ENCODE results near the gene MT1F.
"Not testable (repeated sequence)": the region's sequence is repeated elsewhere in the genome, so short reads cannot be mapped to it uniquely, and the experiment has no call there.

Gene MT1F

DNA sequence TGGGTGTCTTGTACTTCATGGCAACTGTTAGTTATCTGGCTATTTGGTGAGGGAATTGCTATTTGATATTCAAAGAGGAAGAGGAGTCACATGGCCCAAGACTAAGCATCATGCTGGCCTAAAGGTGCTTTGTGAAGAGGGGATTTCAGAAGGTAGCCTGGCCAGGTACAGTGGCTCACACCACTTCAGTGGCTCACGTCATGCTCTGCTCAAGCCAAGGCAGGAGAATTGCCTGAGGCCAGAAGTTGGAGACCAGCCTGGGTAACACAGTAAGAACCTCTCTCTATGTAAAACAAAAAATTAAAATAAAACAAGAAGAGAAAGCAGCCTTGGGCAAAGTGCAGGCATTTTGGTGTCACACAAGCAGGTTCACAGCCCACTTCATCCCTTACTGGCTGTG lies 12.4 kb upstream of the MT1F start:
- DNase-seq (ENCODE audit: low read depth, low spot score) = no peak

- no peak for DNase-seq (ENCODE audit: low read depth, low spot score)
Measured at GRCh38 chr16:56645838-56646237, 11.9 kb upstream of the MT1F start.

GRCh38 chr16:56647641-56648431 lies 9.9 kb upstream of the MT1F start:
- DNase-seq (ENCODE audit: low read depth, low spot score) = no peak

GRCh38 chr16:56649271-56649670 lies 8.5 kb upstream of the MT1F start:
- DNase-seq (ENCODE audit: low read depth, low spot score) = no peak

DNA sequence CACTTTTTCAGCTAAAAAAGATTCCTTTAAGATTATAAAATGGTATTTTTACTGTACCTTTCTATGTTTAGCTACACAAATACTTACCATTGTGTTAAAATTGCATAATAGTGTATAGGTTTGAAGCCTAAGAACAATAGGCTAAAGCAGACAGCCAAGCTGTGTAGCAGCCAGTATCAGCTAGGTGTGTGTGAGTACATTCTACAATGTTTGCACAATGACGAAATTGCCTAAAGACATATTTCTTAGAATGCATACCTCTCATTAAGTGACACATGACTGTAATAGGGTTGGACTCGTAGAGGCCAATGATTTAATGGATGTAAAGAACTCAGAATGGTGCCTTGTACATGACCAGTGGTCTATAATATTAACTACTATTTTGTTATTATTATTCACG lies 7.9 kb upstream of the MT1F start:
- no peak for DNase-seq (ENCODE audit: low read depth, low spot score)

- no peak for DNase-seq (ENCODE audit: low read depth, low spot score)
Measured at GRCh38 chr16:56651586-56651985, 6.2 kb upstream of the MT1F start, which contains the start of gene MT1B. MT1B (plus strand) TSS chr16:56651886; CDS start chr16:56651954, 68 bp downstream.

GRCh38 chr16:56652600-56652999 lies 5.2 kb upstream of the MT1F start:
- no peak for DNase-seq (ENCODE audit: low read depth, low spot score)

DNA sequence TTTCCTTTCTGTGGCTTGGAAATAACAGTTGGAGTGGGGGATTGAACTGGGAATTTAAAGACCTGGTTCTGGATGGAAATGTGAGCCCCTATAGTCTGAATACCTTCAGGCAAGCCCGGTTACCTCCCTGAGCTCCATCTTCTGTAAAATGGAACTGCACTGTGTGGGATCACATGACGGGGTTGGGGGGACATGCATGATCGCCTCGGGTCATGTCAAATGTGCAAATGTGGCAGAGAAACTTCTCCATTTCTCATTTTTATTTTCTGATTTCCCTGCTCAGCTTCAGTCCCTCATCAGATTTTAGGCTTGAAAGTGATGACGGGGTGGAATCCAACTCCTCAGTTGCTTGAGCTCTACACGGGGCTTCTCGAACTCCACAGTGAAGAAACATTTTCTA lies 4.5 kb upstream of the MT1F start:
- DNase-seq (ENCODE audit: low read depth, low spot score) = no peak

DNA sequence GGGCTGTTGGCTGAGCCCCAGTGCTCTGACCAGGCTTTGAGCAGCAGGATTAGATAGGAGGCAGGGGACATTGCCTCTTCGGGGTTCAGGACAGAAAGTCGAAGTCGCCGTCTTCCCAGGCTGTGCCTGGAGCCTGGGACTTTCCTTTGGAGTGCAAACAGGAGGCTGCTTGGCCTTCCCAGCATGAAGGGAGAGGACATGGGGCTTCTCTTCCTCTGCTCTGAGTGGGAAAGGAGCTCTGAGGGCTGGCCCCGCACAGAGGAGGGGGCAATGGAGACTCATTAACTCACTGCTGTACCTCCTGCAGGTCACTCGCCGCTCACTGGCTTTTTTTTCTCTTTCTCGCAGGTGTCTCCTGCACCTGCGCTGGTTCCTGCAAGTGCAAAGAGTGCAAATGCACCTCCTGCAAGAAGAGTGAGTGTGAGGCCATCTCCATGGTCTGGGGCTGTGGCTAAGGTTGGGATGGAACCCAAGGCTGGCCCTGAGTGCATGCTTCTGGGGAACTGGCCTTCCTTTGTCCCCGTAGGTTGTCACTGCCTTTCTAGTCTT lies 642 bp downstream of the MT1F start:
- DNase-seq (ENCODE audit: low read depth, low spot score) = no peak

GRCh38 chr16:56662357-56663354 lies 4.9 kb downstream of the MT1F start:
- DNase-seq (ENCODE audit: low read depth, low spot score) = no peak

DNA sequence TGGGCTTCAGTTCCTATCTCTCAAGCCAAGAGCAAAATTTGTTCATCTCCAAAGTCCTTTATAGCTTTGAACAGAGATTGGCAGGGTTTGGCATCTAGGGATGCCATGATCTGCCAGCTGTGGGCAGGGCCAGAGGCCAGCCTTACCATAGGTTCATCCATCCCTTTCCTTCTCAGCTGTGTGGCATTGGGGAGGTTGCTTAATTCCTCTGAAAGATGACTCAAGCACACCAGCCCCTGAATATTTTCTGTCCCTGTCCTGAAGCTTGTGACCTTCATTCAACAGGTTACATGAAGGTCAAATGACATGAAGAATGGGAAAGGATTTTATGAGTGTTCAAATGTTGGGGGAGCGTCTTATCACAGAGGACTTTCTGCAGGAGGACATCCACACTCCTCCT lies 6.7 kb downstream of the MT1F start:
- DNase-seq (ENCODE audit: low read depth, low spot score) = no peak

GRCh38 chr16:56665286-56666261 lies 7.8 kb downstream of the MT1F start:
- not testable (repeated sequence) for DNase-seq (ENCODE audit: low read depth, low spot score)

GRCh38 chr16:56667581-56668571 lies 10.1 kb downstream of the MT1F start, which contains the start of gene MT1G:
MT1G (minus strand) TSS chr16:56668065; CDS start chr16:56667993, 72 bp downstream.
- no peak for DNase-seq (ENCODE audit: low read depth, low spot score)

GRCh38 chr16:56669005-56669839 lies 11.5 kb downstream of the MT1F start, which contains the start of gene MT1H:
MT1H (plus strand) TSS chr16:56669814; CDS start chr16:56669885, 71 bp downstream.
- DNase-seq (ENCODE audit: low read depth, low spot score) = no peak

- no peak for DNase-seq (ENCODE audit: low read depth, low spot score)
Measured at GRCh38 chr16:56669840-56670619, 12.3 kb downstream of the MT1F start.

DNA sequence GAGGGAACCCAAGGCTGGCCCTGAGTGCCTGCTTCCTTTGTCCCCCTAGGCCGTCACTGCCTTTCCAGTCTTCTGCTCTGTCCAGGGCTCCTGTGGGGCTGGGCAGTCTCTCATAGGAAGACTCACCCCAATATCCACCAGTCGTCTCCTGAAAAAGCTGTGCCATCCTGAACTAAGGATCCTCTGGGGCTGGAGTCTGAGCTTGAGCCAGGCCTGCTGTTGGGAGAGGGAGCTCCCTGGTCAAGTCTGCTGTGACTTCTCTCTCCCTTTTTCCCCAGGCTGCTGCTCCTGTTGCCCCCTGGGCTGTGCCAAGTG lies 12.8 kb downstream of the MT1F start:
- DNase-seq (ENCODE audit: low read depth, low spot score) = no peak

DNA sequence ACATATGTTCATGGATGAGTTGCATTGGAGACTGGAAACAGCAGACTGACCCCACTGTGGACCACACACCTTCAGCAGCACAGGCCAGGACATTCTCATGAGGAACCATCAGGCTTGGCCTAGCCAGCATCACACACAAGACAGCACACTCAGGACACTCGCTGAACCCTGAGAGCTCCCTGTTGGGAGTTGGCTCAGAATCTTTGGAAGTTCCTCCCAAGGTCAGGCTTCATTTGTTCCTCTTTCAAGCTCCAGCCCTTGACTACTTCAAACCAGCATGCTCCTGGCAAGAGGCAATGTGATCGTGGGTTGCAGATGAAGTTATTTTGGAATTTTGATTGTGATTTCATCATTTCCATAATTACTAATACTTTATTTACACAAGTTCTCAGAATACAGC lies 13.9 kb downstream of the MT1F start:
- not testable (repeated sequence) for DNase-seq (ENCODE audit: low read depth, low spot score)

GRCh38 chr16:56672171-56672570 lies 14.4 kb downstream of the MT1F start:
- not testable (repeated sequence) for DNase-seq (ENCODE audit: low read depth, low spot score)
